ENCODE data around the gene IL6ST.

DNA sequence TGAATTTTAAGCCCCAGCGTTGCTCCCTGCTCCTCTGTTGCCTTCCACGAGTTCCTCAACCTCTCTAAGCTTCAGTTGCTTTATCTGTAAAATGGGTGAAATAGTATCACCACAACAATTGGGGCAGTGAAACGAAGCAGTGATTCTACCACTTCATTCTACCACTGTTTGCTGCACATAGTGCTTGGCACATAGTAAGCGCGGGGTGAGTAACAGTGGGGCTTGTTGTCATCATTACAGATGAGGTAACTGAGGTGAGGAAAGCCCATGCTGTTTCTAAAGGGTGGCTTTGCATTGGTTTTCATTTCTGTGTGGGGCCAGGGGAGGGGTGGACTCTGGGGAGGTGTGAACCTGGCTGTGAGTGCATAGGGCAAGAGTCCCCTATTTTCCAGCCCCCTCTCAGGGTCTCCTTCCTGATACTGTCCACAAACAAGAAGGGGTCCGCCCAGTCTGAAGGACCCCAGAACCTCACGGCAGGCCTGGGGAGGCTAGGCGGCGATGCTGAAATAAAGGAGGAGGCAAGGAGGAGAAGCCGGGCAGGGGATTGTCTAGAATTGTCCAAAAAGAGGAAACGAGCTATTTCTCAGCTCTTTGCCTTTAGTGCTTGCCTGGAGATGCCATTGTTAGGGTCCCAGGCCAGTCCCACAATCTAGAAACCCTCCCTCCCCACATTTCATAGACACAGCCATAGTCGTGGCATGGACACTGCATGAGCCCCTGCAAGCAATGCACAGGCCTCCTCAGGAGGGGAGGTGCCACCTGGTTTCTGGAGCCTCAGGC lies 65.6 kb downstream of the IL6ST start:
- TF ChIP-seq CTCF (tag by site-specific recombination; IDR thresholded peaks at IDR 0.05) = no peak
- TF ChIP-seq ZNF555 (tag by site-specific recombination; conservative IDR thresholded peaks at IDR 0.05) = no peak
- TF ChIP-seq ZNF701 (tag by site-specific recombination; IDR thresholded peaks at IDR 0.05) = no peak
- no peak for TF ChIP-seq ZNF274 (IDR thresholded peaks at IDR 0.05; ENCODE audit: low read length)
- no peak for TF ChIP-seq ZNF274 (tag by site-specific recombination; IDR thresholded peaks at IDR 0.05; ENCODE audit: borderline replicate concordance)

Measured in HEK293 (cell line).